ENCODE results near the gene SULT1A2.
"Not testable (repeated sequence)": the region's sequence is repeated elsewhere in the genome, so short reads cannot be mapped to it uniquely, and the experiment has no call there.

The SULT1A2 gene

DNA sequence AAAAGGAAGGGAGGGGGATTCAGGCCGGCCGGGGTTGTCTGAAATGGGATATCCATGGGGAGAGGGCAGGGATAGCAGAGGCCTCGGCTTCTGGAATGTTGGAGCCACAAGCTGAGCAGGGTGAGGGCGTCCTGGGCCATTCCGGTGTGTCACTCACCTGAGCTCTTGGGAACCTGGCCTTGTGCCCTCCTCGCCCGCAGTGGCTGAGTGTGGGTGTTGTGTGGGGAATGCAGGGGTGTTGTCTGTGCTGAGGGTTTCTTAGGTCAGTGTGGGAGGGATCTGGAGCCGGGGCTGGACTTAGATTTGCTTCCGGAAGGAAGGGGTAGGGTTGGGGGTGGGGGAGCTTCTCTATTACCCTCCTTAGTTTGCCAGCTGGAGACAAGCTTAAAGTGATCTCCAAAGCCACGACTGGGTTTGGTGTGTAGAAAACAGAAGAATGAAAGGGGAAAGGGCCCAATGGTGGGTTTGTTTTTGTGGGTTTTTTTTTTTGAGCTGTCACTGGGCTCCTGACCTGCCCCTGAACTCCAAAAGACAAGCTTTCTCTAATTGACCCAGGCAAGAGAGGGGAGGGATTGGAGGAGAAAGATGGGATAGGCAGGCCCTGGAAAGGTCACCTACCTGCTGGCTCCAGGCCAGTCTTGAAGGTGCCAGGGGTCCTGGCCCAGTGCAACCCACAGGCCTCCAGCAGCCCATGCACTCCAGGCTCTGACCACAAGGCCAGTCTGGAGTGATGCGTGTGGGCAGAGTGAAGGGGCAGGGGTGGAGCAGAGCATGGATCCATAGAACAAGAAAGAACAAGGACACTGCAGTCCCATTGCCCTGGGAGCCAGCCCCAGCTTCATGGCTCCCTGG lies at the start of gene SULT1A2:
SULT1A2 (minus strand) TSS at position 211 of the 852 bp plus-strand sequence. CDS start 1,120 bp downstream, outside the sequence.
- no peak for DNase-seq (ENCODE audit: low read depth, low spot score)

DNA sequence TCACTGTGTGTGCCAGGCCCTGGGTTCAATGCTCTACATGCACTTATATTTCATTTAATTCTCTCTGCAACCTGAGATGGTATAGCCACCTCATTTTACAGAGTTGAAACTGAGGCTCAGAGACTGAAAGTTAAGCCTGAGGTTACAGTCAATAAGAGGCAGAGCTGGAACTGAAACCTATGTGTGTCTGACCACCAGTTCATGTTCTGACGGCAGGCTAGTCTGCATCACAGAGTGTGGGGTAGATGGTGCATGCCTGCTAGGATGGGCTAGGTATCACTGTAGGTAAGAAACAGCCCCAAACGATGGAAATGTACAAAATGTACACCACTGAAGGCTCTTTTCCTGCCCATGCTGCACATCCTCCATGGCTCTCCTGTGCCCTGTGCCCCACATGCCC lies 43.1 kb upstream of the SULT1A2 start:
- DNase-seq (ENCODE audit: low read depth, low spot score): not testable (repeated sequence)

DNA sequence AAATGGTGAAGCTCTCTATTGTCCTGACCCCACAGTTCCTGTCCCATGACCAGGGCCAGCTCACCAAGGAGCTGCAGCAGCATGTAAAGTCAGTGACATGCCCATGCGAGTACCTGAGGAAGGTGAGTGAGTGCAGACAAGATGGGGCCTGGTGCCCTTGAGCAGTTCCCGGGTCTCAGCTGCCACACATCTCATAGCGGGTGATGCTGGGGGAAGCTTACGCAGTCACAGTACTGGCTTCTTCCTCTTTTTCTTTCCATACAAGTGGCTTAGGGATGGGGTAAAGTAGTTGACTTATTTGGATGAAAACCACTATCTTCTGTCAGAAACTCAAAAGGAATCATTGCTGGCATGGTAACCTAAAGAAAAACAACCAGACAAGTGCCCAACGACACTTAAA lies 41.5 kb upstream of the SULT1A2 start:
- not testable (repeated sequence) for DNase-seq (ENCODE audit: low read depth, low spot score)

DNA sequence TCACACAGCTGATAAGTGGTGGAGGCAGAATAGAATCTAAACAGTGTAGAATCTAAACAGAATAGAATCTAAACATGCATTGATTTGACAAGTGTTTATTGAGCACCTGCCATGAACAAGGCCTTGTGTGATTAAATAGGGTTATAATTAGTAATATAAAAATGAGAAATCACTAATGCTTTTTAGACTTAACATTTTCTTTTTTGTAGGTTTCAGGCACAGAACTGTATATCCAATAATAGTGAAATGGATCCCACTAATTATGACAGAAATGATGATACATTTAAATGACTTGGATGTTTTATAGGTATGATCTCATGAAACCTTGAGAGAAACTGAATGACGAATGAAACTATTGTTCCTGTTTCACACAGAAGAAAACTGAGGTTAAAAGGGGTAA lies 40.9 kb upstream of the SULT1A2 start, which contains the start of gene NPIPB8:
NPIPB8 (plus strand) TSS at position 301 of the 400 bp plus-strand sequence. CDS start 296 bp downstream, outside the sequence.
- not testable (repeated sequence) for DNase-seq (ENCODE audit: low read depth, low spot score)

DNA sequence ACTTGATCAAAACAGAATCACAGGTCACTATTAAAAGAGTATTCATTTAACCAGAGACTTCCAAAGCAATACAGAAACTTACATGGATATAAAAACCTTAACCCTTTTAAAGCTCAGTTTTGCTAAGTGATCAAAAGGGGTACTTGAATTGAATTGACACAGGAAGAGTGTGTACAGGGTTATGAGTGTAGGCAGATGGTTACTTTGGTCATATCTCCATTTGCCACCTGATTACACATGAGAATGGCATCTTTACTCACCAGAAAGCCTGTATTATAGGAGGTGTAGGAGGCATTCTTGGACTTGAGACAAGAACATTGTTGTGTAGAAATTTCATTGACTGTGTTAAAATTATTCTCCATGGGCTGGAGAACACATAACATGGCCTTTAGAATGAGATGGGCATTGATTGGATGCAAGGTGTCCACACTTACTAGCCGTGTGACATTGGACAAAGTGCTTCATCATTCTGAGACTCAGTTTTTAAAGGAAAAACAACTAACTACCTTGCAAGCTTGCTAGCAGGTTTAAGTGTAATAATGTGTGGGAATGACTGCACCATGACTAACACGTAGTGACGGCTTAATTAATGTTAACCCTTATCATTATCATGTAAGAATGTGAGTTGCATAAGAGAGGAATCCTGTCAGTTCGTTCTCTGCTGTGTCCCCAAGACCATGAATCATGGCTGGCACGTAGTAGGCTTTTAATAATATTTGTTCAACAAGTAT lies 39.4 kb upstream of the SULT1A2 start:
- not testable (repeated sequence) for DNase-seq (ENCODE audit: low read depth, low spot score)

DNA sequence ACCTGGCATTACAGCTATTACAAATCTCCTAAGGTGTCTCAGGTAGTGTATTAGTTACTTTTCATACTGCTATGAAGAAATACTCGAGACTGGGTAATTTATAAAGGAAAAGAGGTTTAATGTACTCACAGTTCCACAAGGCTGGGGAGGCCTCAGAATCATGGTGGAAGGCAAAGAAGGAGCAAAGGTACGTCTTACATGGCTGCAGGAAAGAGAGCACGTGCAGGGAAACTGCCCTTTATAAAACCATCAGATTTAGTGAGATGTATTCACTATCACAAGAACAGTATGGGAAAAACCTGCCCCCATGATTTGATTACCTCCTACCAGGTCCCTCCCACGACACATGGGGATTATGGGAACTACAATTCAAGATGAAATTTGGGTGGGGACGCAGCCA lies 34.1 kb upstream of the SULT1A2 start:
- DNase-seq (ENCODE audit: low read depth, low spot score): not testable (repeated sequence)

DNA sequence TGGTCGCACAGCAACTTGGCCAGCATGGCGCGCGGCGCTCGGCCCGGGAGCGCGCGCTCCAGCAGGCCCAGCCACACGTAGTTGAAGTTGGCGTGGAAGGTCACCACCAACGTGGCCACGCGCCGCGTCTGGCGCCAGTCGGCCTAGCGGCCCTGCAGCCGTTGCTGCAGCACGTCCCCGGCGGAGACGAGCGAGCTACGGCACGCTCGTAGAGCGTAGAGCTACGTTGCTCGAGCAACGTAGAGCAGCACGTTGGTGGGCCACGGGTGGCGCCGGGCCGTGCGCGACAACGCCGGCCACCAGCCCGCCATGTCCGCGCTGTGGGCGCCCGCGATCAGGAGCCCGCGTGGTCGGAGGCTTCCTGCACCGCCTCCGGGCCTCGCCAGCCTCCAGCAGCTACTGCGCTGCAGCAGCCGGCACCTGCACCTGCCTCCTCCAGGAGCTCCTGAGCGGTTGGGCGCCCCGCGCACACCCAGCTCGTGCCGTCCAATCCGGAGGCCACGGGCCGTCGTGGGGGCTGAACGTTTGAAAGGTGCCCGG lies 26.4 kb upstream of the SULT1A2 start:
- peak; percentile 17 for DNase-seq (ENCODE audit: low read depth, low spot score)

DNA sequence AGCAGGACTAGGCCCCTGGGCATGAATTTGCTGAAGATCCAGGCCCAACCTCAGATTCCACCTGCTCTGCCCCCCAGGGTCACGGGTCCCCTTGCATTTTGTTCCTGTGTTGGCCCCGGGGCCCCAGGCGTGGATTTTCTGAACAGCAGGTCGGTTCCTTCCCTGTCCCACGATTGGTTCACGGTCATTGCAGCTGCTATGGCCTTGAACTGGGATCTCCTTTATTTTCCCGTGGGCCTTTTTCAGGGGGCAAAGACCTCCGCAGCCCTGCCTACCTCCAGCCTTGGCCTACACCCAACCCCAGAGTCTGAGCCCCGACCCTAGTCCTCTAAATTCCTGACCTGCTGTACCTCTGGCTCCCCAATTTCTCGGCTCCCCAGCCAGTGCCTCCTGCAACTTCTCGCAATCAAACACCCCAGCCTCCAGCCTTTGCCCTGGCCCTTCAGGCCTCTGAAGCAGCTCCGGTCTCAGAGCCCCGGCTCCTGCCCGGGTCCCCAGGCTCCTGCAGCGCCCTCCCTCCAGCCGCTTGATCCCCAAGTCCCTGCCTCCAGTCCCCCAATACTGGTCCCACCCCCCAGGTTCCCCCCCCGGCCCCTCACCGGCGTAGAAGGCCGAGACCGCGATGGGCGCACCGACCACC lies 25.8 kb upstream of the SULT1A2 start:
- DNase-seq (ENCODE audit: low read depth, low spot score): not testable (repeated sequence)

DNA sequence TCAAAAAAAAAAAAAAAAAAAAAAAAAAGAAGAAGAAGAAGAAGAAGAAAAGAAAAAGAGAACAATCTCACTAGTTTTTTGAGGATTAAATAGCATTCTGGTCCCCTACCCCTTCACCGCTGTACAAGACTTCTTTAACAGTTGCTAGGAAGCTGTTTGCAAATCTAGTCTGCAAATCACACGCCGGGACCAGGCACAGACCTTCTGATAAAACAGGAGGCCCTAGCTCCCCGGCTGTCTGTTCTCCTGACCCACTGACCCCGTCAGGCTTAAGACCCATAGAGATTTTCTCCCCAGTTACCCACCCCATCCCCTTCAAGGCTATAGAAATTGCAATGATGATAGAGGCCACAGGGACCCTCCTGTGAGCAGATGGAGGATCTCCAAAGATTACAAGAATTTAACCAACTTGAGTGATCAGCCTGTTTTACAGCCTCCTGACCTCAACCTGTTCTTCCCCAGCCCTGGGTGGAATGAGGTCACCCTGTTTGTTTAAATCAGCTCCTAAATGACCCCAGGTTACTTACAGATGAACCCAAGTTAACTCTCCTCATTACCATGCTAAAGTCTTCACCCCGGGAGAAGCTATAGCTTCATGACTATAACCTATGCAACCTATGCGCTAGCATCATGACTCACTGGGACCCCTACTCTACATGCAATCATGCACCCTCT lies 24.8 kb upstream of the SULT1A2 start:
- no peak for DNase-seq (ENCODE audit: low read depth, low spot score)

DNA sequence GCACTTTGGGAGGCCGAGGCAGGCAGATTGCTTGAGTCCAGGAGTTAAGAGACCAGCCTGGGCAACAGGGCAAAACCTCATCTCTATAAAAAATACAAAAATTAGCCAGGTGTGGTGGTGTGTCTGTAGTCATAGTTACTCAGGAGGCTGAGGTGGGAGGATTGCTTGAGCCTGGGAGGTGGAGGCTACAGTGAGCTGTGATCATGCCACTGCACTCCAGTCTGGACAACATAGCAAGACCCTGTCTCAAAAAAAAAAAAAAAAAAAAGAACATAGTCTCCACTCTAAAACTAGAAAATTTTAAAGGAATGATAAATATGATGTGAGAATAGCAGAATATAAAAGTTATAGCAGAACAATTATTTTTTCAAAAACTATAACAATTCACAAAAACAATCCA lies 23.5 kb upstream of the SULT1A2 start:
- not testable (repeated sequence) for DNase-seq (ENCODE audit: low read depth, low spot score)

DNA sequence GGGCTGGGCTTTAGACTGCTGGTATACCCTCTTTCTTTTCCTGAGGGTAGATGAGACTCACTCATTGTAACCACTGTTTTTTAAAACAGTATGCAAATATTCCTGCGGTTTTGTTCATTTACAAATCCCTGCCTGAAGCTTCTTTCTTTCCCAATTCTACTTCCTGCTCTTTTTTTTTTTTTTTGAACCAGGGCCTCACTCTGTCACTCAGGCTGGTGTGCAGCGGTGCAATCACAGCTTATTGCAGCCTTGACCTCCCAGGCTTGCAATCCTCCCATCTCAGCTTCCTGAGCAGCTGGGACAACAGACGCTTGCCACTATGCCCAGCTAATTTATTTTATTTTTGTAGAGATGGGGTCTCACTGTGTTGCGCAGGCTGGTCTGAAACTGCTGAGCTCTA lies 21.0 kb upstream of the SULT1A2 start:
- no peak for DNase-seq (ENCODE audit: low read depth, low spot score)

DNA sequence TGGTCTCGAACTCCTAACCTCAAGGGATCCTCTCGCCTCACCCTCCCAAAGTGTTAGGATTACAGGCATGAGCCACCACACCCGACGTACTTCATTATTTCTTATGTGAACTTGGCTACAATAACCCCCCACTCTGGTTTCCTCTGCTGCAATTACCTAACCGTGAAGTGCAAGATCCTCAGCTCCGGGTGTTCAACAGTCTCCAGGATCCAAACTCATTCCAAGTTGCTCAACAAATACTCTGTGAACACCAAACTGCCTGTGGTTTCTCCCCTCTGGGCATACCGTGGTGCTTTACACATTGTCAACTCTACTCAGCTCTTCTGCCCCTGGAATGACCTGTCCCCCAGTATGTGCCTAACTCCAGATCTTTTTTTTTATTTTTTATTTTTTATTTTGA lies 19.8 kb upstream of the SULT1A2 start:
- DNase-seq (ENCODE audit: low read depth, low spot score): no peak

DNA sequence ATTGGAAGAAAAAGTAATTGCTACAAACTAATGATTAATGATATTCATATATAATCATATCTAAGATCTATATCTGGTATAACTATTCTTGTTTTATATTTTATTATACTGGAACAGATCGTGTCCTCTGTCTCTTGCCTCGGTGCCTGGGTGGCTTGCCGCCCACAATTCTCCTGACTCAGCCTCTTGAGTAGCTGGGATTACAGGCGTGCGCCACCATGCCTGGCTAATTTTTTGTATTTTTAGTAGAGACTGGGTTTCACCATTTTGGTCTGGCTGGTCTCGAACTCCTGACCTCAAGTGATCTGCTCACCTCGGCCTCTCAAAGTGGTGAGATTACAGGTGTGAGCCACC lies 19.4 kb upstream of the SULT1A2 start:
- DNase-seq (ENCODE audit: low read depth, low spot score): not testable (repeated sequence)

DNA sequence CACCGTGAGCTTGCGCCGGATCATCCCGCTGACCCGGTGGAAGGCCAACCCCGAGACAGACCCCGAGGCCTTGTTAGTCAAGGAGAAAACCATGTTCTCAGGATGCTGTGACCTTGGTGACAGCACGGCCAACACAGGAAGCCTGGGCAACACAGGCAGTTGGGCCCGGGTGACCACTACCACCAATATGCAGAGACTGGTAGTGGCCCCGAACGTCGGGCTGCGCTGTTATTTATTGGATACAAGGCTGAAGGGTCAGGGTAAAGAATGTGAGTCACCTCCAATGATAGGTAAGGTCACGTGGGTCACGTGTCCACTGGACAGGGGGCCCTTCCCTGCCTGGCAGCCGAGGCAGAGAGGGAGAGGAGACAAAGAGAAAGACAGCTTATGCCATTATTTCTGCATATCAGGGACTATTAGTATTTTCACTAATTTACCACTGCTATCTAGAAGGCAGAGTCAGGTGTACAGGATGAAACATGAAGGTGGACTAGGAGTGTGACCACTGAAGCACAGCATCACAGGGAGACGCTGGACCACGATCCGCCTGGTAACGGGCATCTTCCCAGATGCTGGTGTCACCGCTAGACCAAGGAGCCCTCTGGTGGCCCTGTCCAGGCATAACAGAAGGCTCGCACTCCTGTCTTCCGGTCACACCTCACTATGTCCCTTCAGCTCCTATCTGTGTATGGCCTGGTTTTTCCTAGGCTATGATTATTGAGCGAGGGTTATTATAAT lies 18.8 kb upstream of the SULT1A2 start:
- not testable (repeated sequence) for DNase-seq (ENCODE audit: low read depth, low spot score)

DNA sequence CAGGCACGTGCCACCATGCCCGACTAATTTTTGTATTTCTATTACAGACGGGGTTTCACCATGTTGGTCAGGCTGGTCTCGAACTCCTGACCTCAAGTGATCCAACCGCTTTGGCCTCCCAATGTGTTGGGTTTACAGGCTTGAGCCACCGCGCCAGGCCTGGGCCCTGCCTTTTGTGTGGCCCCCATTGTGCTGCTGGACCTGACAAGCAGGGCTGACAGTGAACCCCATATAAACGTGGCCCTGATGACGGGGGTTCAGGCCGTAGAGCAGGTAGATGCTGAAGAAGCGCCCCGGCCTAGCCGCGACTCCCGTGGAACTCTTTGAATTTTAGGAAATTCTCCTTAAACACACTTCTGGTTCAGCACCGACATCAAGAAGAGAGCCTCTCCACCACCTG lies 17.7 kb upstream of the SULT1A2 start:
- not testable (repeated sequence) for DNase-seq (ENCODE audit: low read depth, low spot score)

DNA sequence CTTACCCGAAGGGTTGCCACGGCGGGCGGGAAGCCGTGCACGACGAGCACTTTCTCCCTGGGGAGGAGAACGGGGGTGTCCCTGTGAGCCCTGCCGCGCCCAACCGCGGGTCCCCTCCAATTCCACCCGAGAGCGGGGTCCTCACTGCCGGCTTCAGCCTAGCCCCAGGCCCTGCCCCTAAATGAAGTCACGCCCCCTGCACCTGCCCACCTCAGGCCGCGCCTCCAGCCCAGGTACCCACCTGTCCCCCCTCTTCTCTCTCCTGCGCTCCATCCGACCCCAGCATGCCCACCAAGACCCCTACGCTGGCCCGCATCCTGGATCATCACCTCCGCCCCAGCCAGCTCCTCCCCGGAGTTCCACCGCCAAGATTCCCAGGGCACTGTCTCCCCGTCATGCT lies 17.1 kb upstream of the SULT1A2 start:
- not testable (repeated sequence) for DNase-seq (ENCODE audit: low read depth, low spot score)

DNA sequence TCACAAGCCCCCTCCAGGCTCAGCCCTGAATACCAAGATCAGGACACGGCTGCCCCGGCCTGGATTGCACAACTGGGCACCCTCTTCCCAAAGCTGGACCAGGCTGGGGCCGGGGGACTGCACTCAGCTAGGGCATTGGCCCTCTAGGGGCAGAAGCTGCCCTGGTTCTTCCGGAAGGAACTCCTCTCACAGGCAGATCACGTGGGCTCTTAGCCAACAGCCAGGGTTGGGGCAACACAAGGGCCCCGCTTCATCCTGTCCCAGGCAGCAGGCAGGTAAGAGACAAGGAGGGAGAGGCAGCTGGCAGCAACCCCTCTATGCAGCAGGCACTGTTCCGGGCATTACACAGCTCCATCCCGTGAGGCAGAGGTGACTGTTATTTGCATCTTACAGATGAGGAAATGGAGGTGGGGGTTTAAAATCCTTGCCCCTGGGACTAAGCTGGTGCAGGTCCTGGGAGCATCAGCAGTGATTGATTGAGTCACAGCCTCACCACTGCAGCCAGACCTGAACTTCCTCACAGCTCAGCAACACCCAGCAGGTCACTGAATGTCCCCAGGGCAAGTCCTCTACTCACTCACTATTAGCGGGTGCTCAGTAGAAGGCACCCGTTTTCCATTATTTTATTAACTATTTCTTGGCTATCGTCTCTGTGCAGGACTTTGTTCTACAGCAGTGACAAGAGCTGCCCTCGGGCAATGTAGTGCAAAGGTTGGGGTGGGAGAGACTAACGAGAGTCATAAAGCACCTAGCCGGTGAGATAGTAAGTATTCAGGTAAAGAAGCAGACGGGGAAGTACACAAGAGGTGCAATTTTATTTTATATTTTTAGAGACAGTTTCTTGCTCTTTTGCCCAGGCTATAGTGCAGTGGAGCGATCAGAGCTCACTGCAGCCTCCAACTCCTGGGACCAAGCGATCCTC lies 15.8 kb upstream of the SULT1A2 start:
- not testable (repeated sequence) for DNase-seq (ENCODE audit: low read depth, low spot score)

DNA sequence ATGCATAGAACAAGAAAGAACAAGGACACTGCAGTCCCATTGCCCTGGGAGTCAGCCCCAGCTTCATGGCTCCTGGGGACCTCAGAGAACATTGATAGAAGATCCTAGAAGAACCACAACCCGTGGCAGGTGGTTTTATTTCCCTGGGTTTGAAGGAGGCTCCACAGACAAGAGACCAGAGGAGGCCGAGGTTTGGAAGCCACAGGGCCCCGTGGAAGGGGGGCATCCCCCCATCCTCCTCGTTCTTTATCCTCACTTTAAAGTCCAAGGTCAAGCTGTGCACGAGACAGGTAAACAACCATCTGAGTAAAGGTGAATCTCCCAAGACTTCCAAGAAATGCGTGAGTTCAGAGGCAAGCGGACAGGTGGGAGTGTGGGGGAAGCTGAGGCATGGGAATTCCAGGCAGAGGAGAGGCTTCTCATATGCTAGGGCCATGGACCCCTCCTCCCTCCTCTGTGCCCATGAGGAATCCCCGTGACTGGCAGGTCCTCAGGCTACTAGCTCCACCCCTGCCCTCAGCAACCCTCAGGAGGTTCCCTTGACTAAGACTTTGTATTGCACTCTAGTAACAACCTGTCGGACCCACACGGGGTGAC lies 13.8 kb upstream of the SULT1A2 start:
- DNase-seq (ENCODE audit: low read depth, low spot score): no peak
